GM12875 (cell line): ENCODE measurements around the gene SBSN.
"Not testable (repeated sequence)": the region's sequence is repeated elsewhere in the genome, so short reads cannot be mapped to it uniquely, and the experiment has no call there.

Experiments
- H3K4me3 ChIP-seq: one replicate; pipeline ENCODE4 v1.5.1; 2011; ENCODE audit warnings: low read depth, low read length, control low read depth
- CTCF ChIP-seq: IDR thresholded peaks from 2 replicates; pipeline ENCODE4 v1.5.1; 2011; ENCODE audit warnings: low read depth, mild to moderate bottlenecking, control low read depth, inconsistent platforms, low read length, moderate library complexity, borderline replicate concordance; ENCODE audit not compliant: insufficient read depth

The SBSN gene

GRCh38 chr19:35486268-35486708 lies 41.8 kb downstream of the SBSN start:
- no peak for TF ChIP-seq CTCF
- no peak overlapping the region for H3K4me3 ChIP-seq

- H3K4me3 ChIP-seq = no peak overlapping the region
- TF ChIP-seq CTCF = no peak
Measured at GRCh38 chr19:35484252-35485036, 43.7 kb downstream of the SBSN start.

- TF ChIP-seq CTCF = no peak
- no peak overlapping the region for H3K4me3 ChIP-seq
Measured at GRCh38 chr19:35483089-35483488, 45.0 kb downstream of the SBSN start.

GRCh38 chr19:35478794-35479677 lies 49.1 kb downstream of the SBSN start:
- no peak overlapping the region for H3K4me3 ChIP-seq
- TF ChIP-seq CTCF = no peak

GRCh38 chr19:35476149-35476548 lies 52.0 kb downstream of the SBSN start:
- H3K4me3 ChIP-seq = no peak overlapping the region
- peak; percentile 49; the same call in 1 of the 2 replicates for TF ChIP-seq CTCF

- H3K4me3 ChIP-seq = not testable (repeated sequence)
Measured at GRCh38 chr19:35474594-35474993, 53.5 kb downstream of the SBSN start.

- no peak for TF ChIP-seq CTCF
Measured at GRCh38 chr19:35474104-35474503, 54.0 kb downstream of the SBSN start.

More at GRCh38 chr19:35474104-35474503, 54.0 kb downstream of the SBSN start:
- no peak overlapping the region for H3K4me3 ChIP-seq
